Astrocyte (in vitro differentiated cells and primary cell): Measurements from ENCODE around the gene ATP11A.

Experiments used
- EZH2 ChIP-seq: IDR thresholded peaks from 2 replicates; pipeline ENCODE4 v1.6.1; 2012; ENCODE audit warnings: mild to moderate bottlenecking, low read length, inconsistent platforms; ENCODE audit not compliant: insufficient read depth
- TF ChIP-seq, protein P1 (sequence below): IDR thresholded peaks from 2 replicates; pipeline ENCODE4 v1.5.1; 2011; ENCODE audit warnings: low read depth, mild to moderate bottlenecking, inconsistent platforms, low read length, moderate library complexity; ENCODE audit not compliant: insufficient read depth

DNA sequence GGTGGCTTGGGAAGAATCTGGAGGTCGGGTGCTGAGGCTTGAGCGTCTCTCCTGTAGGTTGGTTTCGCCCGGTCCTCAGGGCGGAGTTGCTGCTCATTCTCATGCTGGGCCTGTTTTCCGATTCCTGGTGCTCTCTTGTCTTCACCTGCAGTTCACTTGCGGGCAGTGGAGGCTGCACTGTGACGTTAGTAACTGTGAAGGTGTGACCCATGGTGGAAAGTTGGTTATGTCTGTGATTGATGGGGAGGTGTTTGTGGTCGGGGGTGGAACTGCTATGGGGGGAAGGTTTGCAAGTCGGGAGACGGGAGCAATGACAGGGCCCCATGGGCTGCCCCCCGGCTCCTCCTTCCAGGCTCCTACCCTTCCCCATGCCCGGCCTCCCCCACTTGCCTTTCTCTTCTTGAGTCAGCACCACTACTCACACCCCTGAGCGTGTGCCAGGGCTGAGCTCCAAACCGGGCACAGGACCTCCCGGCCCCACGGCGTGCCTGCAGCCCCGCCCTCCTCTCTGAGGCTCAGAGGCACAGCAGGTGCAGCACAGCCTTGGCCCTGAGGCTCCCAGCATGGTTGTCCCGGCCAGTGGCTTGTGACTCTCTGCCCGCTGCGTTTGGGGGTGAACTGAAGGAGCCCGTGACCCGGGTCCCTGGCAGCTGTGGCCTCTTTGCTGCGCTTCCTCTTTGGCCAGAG lies 79.1 kb downstream of the ATP11A start:
- TF ChIP-seq, protein P1, sequence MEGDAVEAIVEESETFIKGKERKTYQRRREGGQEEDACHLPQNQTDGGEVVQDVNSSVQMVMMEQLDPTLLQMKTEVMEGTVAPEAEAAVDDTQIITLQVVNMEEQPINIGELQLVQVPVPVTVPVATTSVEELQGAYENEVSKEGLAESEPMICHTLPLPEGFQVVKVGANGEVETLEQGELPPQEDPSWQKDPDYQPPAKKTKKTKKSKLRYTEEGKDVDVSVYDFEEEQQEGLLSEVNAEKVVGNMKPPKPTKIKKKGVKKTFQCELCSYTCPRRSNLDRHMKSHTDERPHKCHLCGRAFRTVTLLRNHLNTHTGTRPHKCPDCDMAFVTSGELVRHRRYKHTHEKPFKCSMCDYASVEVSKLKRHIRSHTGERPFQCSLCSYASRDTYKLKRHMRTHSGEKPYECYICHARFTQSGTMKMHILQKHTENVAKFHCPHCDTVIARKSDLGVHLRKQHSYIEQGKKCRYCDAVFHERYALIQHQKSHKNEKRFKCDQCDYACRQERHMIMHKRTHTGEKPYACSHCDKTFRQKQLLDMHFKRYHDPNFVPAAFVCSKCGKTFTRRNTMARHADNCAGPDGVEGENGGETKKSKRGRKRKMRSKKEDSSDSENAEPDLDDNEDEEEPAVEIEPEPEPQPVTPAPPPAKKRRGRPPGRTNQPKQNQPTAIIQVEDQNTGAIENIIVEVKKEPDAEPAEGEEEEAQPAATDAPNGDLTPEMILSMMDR: no peak
- no peak for TF ChIP-seq EZH2
